ENCODE results near the gene HDAC8.

The HDAC8 gene

DNA sequence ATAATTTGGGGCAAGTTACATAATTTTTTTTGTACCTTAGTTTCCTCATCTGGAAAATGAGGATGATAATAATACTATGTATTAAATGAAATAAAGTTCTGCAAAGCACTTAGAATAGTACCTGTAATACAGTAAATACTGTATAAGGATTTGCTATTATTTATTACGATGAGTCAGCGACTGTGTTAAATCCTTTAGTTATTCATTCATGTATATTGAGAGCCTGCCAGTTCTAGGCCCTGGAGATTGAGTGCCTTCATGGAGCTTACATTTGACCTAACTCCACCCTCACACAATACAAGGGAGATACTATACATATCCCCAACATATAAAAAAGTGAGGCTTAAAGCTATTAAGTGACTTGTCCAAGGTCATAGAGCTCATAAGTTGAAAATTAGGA lies 199.9 kb downstream of the HDAC8 start:
- H3K4me2 ChIP-seq (ENCODE audit: low read depth, low read length, poor library complexity, severe bottlenecking): no peak overlapping the region
- H3K9me2 ChIP-seq (replicated peaks; ENCODE audit: low read depth, low read length): no peaks in the 10 kb centered on the region
- H3F3A ChIP-seq (ENCODE audit: low read depth): no peaks in the 10 kb centered on the region
- H3K9ac ChIP-seq (ENCODE audit: low read depth, low read length, poor library complexity, severe bottlenecking): no peak overlapping the region
- no peak for TF ChIP-seq CTCF (conservative IDR thresholded peaks at IDR 0.05; ENCODE audit: low read length)
- TF ChIP-seq EZH2phosphoT487 (IDR thresholded peaks at IDR 0.05; ENCODE audit: borderline replicate concordance): no peak
- no peaks in the 10 kb centered on the region for H4K20me1 ChIP-seq (ENCODE audit: insufficient read depth, low read length, poor library complexity, severe bottlenecking)
- no peak overlapping the region for H3K4me3 ChIP-seq (ENCODE audit: low read length, poor library complexity, severe bottlenecking)
- H3K27me3 ChIP-seq (ENCODE audit: insufficient read depth, low read length, poor library complexity, severe bottlenecking): no peaks in the 10 kb centered on the region
- no peaks in the 10 kb centered on the region for H3K4me1 ChIP-seq (ENCODE audit: insufficient read depth, low read length, poor library complexity, severe bottlenecking)
- H2AFZ ChIP-seq (ENCODE audit: low read length): no peak overlapping the region
- no peaks in the 10 kb centered on the region for H3K36me3 ChIP-seq (ENCODE audit: insufficient read depth, low read length)
- no peaks in the 10 kb centered on the region for H3K79me2 ChIP-seq (ENCODE audit: insufficient read depth, low read length)
- no peaks in the 10 kb centered on the region for H3K9me3 ChIP-seq (ENCODE audit: insufficient read depth, low read depth, low read length)

DNA sequence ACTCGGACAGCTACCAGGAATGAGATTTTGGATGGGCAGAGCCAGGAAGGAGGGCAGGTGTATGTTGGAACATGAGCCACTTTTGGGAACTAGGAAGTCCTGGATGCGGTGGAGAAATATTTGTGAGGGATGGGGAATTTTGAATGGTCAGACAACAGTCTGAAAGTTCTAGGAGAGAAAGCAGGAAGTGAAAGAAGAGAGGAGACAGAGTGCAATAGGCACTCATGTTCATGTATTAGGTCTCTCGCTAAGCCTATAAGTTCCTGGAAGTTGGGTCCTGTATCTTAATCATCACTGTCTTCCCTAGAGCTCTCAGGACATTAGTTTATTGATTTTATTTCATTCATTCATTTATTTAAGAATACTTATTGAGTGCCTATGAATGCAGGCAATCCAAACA lies 201.2 kb downstream of the HDAC8 start:
- Histone ChIP-seq H3F3A (ENCODE audit: low read depth) (no peaks in the 10 kb centered on the region), H3K27me3 (ENCODE audit: insufficient read depth, low read length, poor library complexity, severe bottlenecking) (no peaks in the 10 kb centered on the region), H3K4me1 (ENCODE audit: insufficient read depth, low read length, poor library complexity, severe bottlenecking) (no peaks in the 10 kb centered on the region), H3K79me2 (ENCODE audit: insufficient read depth, low read length) (no peaks in the 10 kb centered on the region), H4K20me1 (ENCODE audit: insufficient read depth, low read length, poor library complexity, severe bottlenecking) (no peaks in the 10 kb centered on the region), H3K36me3 (ENCODE audit: insufficient read depth, low read length) (no peaks in the 10 kb centered on the region), H2AFZ (ENCODE audit: low read length) (no peak overlapping the region), H3K9ac (ENCODE audit: low read depth, low read length, poor library complexity, severe bottlenecking) (no peak overlapping the region), H3K9me3 (ENCODE audit: insufficient read depth, low read depth, low read length) (no peaks in the 10 kb centered on the region), H3K9me2 (replicated peaks; ENCODE audit: low read depth, low read length) (no peaks in the 10 kb centered on the region), H3K4me2 (ENCODE audit: low read depth, low read length, poor library complexity, severe bottlenecking) (no peak overlapping the region), H3K4me3 (ENCODE audit: low read length, poor library complexity, severe bottlenecking) (no peak overlapping the region)
- no peak for TF ChIP-seq EZH2phosphoT487 (IDR thresholded peaks at IDR 0.05; ENCODE audit: borderline replicate concordance)
- TF ChIP-seq CTCF (conservative IDR thresholded peaks at IDR 0.05; ENCODE audit: low read length): no peak

DNA sequence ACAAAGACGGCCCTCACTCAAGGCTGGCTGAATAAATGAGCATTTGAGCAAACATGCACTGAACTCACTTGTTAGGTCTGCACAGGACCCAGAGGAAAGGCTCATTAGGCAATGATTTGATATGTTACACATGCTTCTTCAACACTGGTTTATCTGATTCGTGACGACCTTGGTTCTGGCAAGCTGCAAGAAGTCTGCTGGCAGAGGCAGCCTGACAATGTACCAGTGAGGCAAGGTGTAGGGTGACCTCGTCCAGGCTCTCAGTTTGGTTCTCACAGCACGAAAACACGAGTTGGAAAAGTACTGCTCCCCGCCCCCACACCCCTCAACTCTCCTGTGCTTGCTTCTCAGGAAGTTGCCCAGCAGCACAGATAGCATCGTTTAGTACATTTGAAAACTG lies 203.8 kb downstream of the HDAC8 start:
- H2AFZ ChIP-seq (ENCODE audit: low read length): no peak overlapping the region
- H3K79me2 ChIP-seq (ENCODE audit: insufficient read depth, low read length): no peaks in the 10 kb centered on the region
- H3K9me3 ChIP-seq (ENCODE audit: insufficient read depth, low read depth, low read length): no peaks in the 10 kb centered on the region
- TF ChIP-seq CTCF (conservative IDR thresholded peaks at IDR 0.05; ENCODE audit: low read length) (no peak), EZH2phosphoT487 (IDR thresholded peaks at IDR 0.05; ENCODE audit: borderline replicate concordance) (no peak)
- no peaks in the 10 kb centered on the region for H3K4me1 ChIP-seq (ENCODE audit: insufficient read depth, low read length, poor library complexity, severe bottlenecking)
- no peaks in the 10 kb centered on the region for H3K36me3 ChIP-seq (ENCODE audit: insufficient read depth, low read length)
- no peak overlapping the region for H3K4me3 ChIP-seq (ENCODE audit: low read length, poor library complexity, severe bottlenecking)
- H4K20me1 ChIP-seq (ENCODE audit: insufficient read depth, low read length, poor library complexity, severe bottlenecking): no peaks in the 10 kb centered on the region
- H3K4me2 ChIP-seq (ENCODE audit: low read depth, low read length, poor library complexity, severe bottlenecking): no peak overlapping the region
- no peak overlapping the region for H3K9ac ChIP-seq (ENCODE audit: low read depth, low read length, poor library complexity, severe bottlenecking)
- H3K27me3 ChIP-seq (ENCODE audit: insufficient read depth, low read length, poor library complexity, severe bottlenecking): no peaks in the 10 kb centered on the region
- H3F3A ChIP-seq (ENCODE audit: low read depth): no peaks in the 10 kb centered on the region
- no peaks in the 10 kb centered on the region for H3K9me2 ChIP-seq (replicated peaks; ENCODE audit: low read depth, low read length)

Data from Loucy (cell line).